Astrocyte (in vitro differentiated cells and primary cell): ENCODE measurements around the gene SLC6A3.

ENCODE experiments used
- EZH2 ChIP-seq: IDR thresholded peaks from 2 replicates; pipeline ENCODE4 v1.6.1; 2012; ENCODE audit warnings: mild to moderate bottlenecking, low read length, inconsistent platforms; ENCODE audit not compliant: insufficient read depth
- TF ChIP-seq, protein P1 (sequence below): IDR thresholded peaks from 2 replicates; pipeline ENCODE4 v1.5.1; 2011; ENCODE audit warnings: low read depth, mild to moderate bottlenecking, inconsistent platforms, low read length, moderate library complexity; ENCODE audit not compliant: insufficient read depth

DNA sequence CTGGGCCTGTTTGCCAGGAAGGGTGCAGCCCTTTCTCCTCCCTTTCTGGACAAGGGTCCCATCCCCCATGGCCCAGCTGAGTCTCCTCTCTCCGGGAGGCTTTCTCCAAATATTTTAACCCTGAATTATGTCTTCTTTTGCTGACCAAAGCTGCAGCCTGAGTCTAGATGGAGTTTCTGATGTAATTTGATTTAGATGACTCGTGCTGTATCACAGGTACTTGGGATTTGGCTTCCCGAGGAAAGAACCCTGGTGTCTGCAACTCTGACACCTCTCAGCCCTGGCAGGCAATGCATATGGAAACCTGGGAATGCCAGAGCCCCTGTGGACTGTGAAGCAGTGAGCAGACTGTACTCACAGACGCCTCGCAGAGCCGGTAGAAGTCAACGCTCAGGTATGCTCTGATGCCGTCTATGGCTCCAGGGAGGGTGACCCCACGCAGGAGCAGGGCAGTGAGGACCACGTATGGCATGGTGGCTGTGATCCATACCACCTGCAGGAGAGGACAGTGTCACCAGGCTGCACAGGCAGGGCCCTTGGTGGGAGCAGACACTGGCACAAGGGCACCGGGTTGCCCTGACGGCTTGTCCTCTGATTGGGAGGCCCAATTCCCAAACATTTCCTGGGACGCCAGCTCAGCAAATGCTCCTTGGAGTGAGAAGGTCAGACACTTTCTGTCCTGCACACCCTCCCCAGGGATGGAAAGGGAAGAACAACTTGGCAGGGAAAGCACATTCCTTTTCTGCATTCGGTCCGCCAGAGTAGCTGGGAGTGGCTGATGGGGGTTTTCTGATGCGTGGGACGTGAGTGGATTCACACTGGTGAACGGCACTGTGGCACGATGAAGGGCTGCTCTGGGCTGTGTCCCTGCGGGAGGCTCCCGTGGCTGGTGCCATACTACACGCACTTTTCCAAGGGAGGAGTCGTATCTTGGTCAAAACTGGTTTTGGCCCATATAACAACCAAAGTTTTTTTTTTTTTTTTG is 24.7 kb downstream of the SLC6A3 start:
- TF ChIP-seq, protein P1, sequence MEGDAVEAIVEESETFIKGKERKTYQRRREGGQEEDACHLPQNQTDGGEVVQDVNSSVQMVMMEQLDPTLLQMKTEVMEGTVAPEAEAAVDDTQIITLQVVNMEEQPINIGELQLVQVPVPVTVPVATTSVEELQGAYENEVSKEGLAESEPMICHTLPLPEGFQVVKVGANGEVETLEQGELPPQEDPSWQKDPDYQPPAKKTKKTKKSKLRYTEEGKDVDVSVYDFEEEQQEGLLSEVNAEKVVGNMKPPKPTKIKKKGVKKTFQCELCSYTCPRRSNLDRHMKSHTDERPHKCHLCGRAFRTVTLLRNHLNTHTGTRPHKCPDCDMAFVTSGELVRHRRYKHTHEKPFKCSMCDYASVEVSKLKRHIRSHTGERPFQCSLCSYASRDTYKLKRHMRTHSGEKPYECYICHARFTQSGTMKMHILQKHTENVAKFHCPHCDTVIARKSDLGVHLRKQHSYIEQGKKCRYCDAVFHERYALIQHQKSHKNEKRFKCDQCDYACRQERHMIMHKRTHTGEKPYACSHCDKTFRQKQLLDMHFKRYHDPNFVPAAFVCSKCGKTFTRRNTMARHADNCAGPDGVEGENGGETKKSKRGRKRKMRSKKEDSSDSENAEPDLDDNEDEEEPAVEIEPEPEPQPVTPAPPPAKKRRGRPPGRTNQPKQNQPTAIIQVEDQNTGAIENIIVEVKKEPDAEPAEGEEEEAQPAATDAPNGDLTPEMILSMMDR: no peak
- TF ChIP-seq EZH2: no peak
